Psoas muscle (tissue), 8 donors: ENCODE data around the gene WHRN. TPM values are rescaled to one million over a fixed set of nuclear protein-coding genes. Genes with fewer than 3 reads are reported as not detected.

Source experiments
- ATAC-seq, 4 donors: fragments of 200-7000 bp; cut with Tn5 transposase; one replicate each; pipeline ENCODE4 v1.9.1; 2020; ENCODE audit warnings: moderate library complexity in 3 of 4, mild to moderate bottlenecking in 2 of 4
- DNase-seq, 2 donors: peaks; one replicate each; pipeline ENCODE4 v3.0.0-alpha.2; 2020
- H3K27ac ChIP-seq: fragments of 200-600 bp; one replicate; pipeline ENCODE4 v1.8.0; 2022
- H3K27me3 ChIP-seq, 3 donors: fragments of 200-600 bp in 1 of 3; one replicate each; pipeline versions ENCODE4 v1.6.1 to v1.8.0; 2013 to 2022; ENCODE audit warnings: low read length in 2 of 3, mild to moderate bottlenecking in 2 of 3, moderate library complexity in 1 of 3; ENCODE audit not compliant: insufficient read depth in 3 of 3
- H3K36me3 ChIP-seq, 2 donors: fragments of 200-600 bp in 1 of 2; one replicate each; pipeline versions ENCODE4 v1.6.1 to v1.8.0; 2013 to 2022; ENCODE audit warnings: low read depth in 1 of 2, mild to moderate bottlenecking in 1 of 2, moderate library complexity in 1 of 2; ENCODE audit not compliant: insufficient read depth in 1 of 2
- H3K4me1 ChIP-seq: fragments of 200-600 bp; one replicate; pipeline ENCODE4 v1.8.0; 2022
- H3K4me3 ChIP-seq: fragments of 200-600 bp; one replicate; pipeline ENCODE4 v1.8.0; 2022; ENCODE audit warnings: mild to moderate bottlenecking
- H3K9me3 ChIP-seq: fragments of 200-600 bp; one replicate; pipeline ENCODE4 v1.8.0; 2022
- WGBS, 3 donors: extraction: QIAGEN DNeasy Blood & Tissue Kit; methylation state at CpG; one replicate each; pipeline versions ENCODE4 v1.1.6 to v1.1.7; 2013; 5-methylcytosine and 5-hydroxymethylcytosine counted together
- intact Hi-C, 2 donors: fragments of 100-400 bp; cut with DNase I; formaldehyde crosslinking; loops; one replicate each; pipeline versions ENCODE4 v1.11.0 to v1.14.2; 2022
- polyA plus RNA-seq, 3 donors: library from polyadenylated mRNA; stranded (reverse); fragments of 200-250 nt; gene quantifications; one replicate each; pipeline ENCODE4 v1.2.3, GENCODE V29; 2013
- total RNA-seq, 4 donors: library from RNA; stranded (reverse); fragmentation: NEBNext Ultra II Directional in 2 of 4; extraction: Animal tissue kit (Norgen Biotek cat#: 25700) in 2 of 4; gene quantifications; one replicate each; pipeline versions ENCODE4 v1.2.1 to v1.2.4, GENCODE V29; 2021 to 2023
- TF ChIP-seq, protein P1 (sequence below): fragments of 200-600 bp; IDR thresholded peaks from one replicate; pipeline ENCODE4 v1.8.0; 2022; ENCODE audit warnings: antibody characterized with exemption
- donor health status: healthy with polysubstance abuse.
- donor health status: DM: no; HTN: no; CAD: no; lungs with moderate emphysema.
- donor health status: Bipolar disorder and iron deficiency.
- donor health status: healthy.
- donor health status: DM: yes; HTN: yes; CAD: no.
- donor health status: DM: no; HTN: no; CAD: no.
- donor health status: DM: no; HTN: no; CAD: no.
- donor health status: DM: yes; HTN: yes; CAD: no.

WHRN gene
- total and polyA plus RNA-seq, 7 donors = 0.07 to 0.62 (median 0.15) TPM

GRCh38 chr9:114449236-114449635 is 56.0 kb downstream of the WHRN start:
- no peaks in the 10 kb centered on the region for H3K36me3 ChIP-seq
- DNase-seq (no peak), ATAC-seq (no peak)
- TF ChIP-seq, protein P1, sequence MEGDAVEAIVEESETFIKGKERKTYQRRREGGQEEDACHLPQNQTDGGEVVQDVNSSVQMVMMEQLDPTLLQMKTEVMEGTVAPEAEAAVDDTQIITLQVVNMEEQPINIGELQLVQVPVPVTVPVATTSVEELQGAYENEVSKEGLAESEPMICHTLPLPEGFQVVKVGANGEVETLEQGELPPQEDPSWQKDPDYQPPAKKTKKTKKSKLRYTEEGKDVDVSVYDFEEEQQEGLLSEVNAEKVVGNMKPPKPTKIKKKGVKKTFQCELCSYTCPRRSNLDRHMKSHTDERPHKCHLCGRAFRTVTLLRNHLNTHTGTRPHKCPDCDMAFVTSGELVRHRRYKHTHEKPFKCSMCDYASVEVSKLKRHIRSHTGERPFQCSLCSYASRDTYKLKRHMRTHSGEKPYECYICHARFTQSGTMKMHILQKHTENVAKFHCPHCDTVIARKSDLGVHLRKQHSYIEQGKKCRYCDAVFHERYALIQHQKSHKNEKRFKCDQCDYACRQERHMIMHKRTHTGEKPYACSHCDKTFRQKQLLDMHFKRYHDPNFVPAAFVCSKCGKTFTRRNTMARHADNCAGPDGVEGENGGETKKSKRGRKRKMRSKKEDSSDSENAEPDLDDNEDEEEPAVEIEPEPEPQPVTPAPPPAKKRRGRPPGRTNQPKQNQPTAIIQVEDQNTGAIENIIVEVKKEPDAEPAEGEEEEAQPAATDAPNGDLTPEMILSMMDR = no peak
- no peaks in the 10 kb centered on the region for H3K4me1 ChIP-seq
- no peak overlapping the region for H3K4me3 ChIP-seq
- WGBS, 3 donors = 34 to 57% (median 37%) methylated on average over 5 of the region's 5 CpGs
- H3K27ac ChIP-seq = no peak overlapping the region
- intact Hi-C loops = no loop called here
- no peaks in the 10 kb centered on the region for H3K9me3 ChIP-seq
- H3K27me3 ChIP-seq = no peaks in the 10 kb centered on the region

- WGBS, 3 donors = 68 to 76% (median 74%) methylated on average over 2 of the region's 2 CpGs
- H3K9me3 ChIP-seq = no peaks in the 10 kb centered on the region
- TF ChIP-seq, protein P1 = no peak
- DNase-seq = no peak
- no peak overlapping the region for H3K4me3 ChIP-seq
- intact Hi-C loops = no loop called here
- no peak for ATAC-seq
- H3K27me3 ChIP-seq = no peaks in the 10 kb centered on the region
- no peaks in the 10 kb centered on the region for H3K4me1 ChIP-seq
- no peaks in the 10 kb centered on the region for H3K36me3 ChIP-seq
- no peak overlapping the region for H3K27ac ChIP-seq
Measured at GRCh38 chr9:114448706-114449105, 56.6 kb downstream of the WHRN start.

- TF ChIP-seq, protein P1 = no peak
- WGBS, 3 donors = 62 to 75% (median 72%) methylated on average over 8 of the region's 8 CpGs
- Histone ChIP-seq H3K27ac (no peak overlapping the region), H3K4me3 (no peak overlapping the region), H3K9me3 (no peaks in the 10 kb centered on the region), H3K36me3 (no peaks in the 10 kb centered on the region), H3K27me3 (no peaks in the 10 kb centered on the region), H3K4me1 (no peaks in the 10 kb centered on the region)
- ATAC-seq (no peak), DNase-seq (no peak)
- intact Hi-C loops = no loop called here
Measured at GRCh38 chr9:114446672-114447450, 58.4 kb downstream of the WHRN start.

GRCh38 chr9:114446036-114446435 is 59.2 kb downstream of the WHRN start:
- WGBS, 3 donors = 37 to 57% (median 45%) methylated on average over 4 of the region's 4 CpGs
- DNase-seq (no peak), ATAC-seq (no peak)
- TF ChIP-seq, protein P1 = no peak
- Histone ChIP-seq H3K4me3 (no peak overlapping the region), H3K9me3 (no peaks in the 10 kb centered on the region), H3K27me3 (no peaks in the 10 kb centered on the region), H3K36me3 (no peaks in the 10 kb centered on the region), H3K27ac (no peak overlapping the region), H3K4me1 (no peaks in the 10 kb centered on the region)
- intact Hi-C loops = no loop called here

- Histone ChIP-seq H3K4me1 (no peaks in the 10 kb centered on the region), H3K27ac (no peak overlapping the region), H3K27me3 (no peaks in the 10 kb centered on the region), H3K9me3 (no peaks in the 10 kb centered on the region), H3K36me3 (no peaks in the 10 kb centered on the region), H3K4me3 (no peak overlapping the region)
- WGBS, 3 donors = 52 to 69% (median 53%) methylated on average over 5 of the region's 5 CpGs
- no peak for ATAC-seq
- TF ChIP-seq, protein P1 = no peak
- intact Hi-C loops = no loop called here
- no peak for DNase-seq
Measured at GRCh38 chr9:114445616-114446015, 59.7 kb downstream of the WHRN start.
